ENCODE measurements around the gene DSTN. TPM values are rescaled to one million over a fixed set of nuclear protein-coding genes. Genes with fewer than 3 reads are reported as not detected.

DSTN gene
- total and polyA plus RNA-seq, 12 donors, result 261 to 802 (median 546) TPM

DNA sequence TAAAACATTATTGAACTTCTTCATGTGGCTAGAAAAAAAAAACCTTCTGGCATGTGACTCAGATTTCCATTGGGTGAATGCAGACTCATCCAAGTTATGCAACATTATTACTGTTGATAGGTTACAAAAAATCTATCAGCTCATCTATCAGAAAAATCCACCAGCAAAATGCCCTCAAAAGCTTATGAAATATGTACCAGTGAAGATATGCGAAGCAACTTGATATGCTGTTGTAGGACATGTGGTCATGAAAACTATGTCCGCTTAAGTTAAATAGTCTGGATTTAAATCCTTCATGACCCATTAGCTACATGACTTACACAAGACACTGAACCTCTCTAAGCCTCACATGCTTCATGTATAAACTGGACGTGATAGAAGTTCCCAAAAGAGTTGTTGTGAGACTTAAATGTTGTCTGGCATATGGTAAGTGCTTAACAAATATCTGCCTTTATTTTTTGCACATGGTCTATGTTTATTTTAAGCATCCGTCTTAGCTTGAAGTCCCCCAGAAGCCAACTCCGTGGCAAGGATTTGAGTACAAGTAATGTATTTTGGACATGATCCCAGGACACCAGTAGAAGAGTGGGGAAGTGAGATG is 26.2 kb upstream of the DSTN start:
- intact Hi-C loops (cut with DNase I), result loop anchor here in 1 of 10 donors (2.0 kb wide), 1 partner anchor 71 kb away; no protein-coding TSS in a partner anchor
- H3K4me1 ChIP-seq, result peaks cover 0 to 21% (median 7%) of the 10 kb centered on the region in 9 donors
- no peaks in the 10 kb centered on the region for H3K36me3 ChIP-seq
- ATAC-seq, result peak in 2 of 8 donors; percentile 26 to 28
- H3K9me3 ChIP-seq, result no peaks in the 10 kb centered on the region
- TF ChIP-seq, protein P1, sequence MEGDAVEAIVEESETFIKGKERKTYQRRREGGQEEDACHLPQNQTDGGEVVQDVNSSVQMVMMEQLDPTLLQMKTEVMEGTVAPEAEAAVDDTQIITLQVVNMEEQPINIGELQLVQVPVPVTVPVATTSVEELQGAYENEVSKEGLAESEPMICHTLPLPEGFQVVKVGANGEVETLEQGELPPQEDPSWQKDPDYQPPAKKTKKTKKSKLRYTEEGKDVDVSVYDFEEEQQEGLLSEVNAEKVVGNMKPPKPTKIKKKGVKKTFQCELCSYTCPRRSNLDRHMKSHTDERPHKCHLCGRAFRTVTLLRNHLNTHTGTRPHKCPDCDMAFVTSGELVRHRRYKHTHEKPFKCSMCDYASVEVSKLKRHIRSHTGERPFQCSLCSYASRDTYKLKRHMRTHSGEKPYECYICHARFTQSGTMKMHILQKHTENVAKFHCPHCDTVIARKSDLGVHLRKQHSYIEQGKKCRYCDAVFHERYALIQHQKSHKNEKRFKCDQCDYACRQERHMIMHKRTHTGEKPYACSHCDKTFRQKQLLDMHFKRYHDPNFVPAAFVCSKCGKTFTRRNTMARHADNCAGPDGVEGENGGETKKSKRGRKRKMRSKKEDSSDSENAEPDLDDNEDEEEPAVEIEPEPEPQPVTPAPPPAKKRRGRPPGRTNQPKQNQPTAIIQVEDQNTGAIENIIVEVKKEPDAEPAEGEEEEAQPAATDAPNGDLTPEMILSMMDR (IDR thresholded peaks at IDR 0.05), result no peak
- no peaks in the 10 kb centered on the region for H3K27me3 ChIP-seq
- DNase-seq, result no peak
- 60 to 61% methylated on average over 5 of the region's 5 CpGs for WGBS, 2 donors
- peak overlapping the region in 9 of 10 donors; percentile 8 to 72 (median 63) for H3K27ac ChIP-seq
- no peak overlapping the region for H3K4me3 ChIP-seq

DNA sequence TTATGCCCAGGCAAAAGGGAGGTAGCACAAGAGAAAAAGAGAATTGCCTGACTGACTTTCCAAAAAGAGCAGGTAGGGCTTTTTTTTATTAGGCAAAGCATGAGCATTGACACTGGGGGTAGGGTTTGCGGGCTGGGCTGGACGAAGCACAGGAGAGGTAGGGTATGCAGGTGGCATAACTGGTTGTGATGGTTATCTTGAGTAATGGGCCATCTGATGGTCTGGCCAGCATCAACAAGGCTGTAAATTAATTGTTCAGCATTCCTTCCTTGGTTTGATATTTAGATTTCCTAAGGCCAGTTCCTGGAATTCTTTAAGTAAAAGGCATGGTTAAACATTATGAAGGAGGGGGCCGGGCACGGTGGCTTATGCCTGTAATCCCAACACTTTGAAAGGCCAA is 24.7 kb upstream of the DSTN start:
- WGBS, 2 donors, result 90 to 94% methylated on average over 4 of the region's 4 CpGs
- Histone ChIP-seq H3K27ac (no peak overlapping the region), H3K4me1 (peaks cover 0 to 21% (median 7%) of the 10 kb centered on the region in 9 donors), H3K9me3 (no peaks in the 10 kb centered on the region), H3K36me3 (no peaks in the 10 kb centered on the region), H3K27me3 (no peaks in the 10 kb centered on the region), H3K4me3 (no peak overlapping the region)
- TF ChIP-seq, protein P1 (IDR thresholded peaks at IDR 0.05), result no peak
- DNase-seq, result no peak
- no peak for ATAC-seq
- intact Hi-C loops (cut with DNase I), result no loop called here

DNA sequence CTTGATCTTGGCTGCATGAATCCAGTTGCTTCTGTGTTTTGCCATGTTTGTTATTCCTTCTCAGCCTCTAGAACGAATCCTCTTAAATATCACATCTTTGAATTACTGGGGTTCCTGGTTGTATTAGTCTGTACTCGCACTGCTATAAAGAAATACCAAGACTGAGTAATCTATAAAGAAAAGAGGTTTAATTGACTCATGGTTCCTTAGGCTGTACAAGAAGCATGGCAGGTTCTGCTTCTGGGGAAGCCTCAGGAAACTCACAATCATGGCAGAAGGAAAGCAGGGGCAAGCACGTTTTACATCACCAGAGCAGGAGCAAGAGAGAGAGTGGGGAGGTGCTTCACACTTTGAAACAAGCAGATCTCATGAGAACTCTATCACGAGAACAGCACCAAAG is 20.7 kb upstream of the DSTN start:
- H3K36me3 ChIP-seq, result no peaks in the 10 kb centered on the region
- no peak overlapping the region for H3K4me3 ChIP-seq
- ATAC-seq, result no peak
- no peaks in the 10 kb centered on the region for H3K27me3 ChIP-seq
- 88 to 89% methylated on average over 4 of the region's 4 CpGs for WGBS, 2 donors
- no peak for DNase-seq
- no peaks in the 10 kb centered on the region for H3K9me3 ChIP-seq
- TF ChIP-seq, protein P1 (IDR thresholded peaks at IDR 0.05), result no peak
- H3K27ac ChIP-seq, result no peak overlapping the region
- intact Hi-C loops (cut with DNase I), result no loop called here
- peaks cover 0 to 9% (median 2%) of the 10 kb centered on the region in 9 donors for H3K4me1 ChIP-seq

DNA sequence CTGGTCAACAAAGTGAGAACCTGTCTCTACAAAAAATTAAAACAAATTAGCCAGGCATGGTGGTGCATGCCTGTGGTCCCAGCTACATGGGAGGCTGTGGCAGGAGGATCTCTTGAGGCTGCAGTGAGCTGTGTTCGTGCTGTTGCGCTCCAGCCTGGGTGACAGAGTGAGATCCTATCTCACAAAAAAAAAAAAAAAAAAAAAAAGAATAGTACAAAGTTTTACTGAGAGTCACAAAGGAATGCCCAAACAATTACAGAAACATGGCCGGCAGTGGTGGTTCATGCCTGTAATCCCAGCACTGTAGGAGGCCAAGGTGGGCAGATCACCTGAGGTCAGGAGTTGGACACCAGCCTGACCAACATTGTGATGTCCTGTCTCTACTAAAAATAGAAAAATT is 14.8 kb upstream of the DSTN start:
- Histone ChIP-seq H3K27ac (no peak overlapping the region), H3K27me3 (no peaks in the 10 kb centered on the region), H3K9me3 (no peaks in the 10 kb centered on the region), H3K36me3 (no peaks in the 10 kb centered on the region), H3K4me1 (peaks cover 0 to 42% (median 28%) of the 10 kb centered on the region in 9 donors), H3K4me3 (no peak overlapping the region)
- TF ChIP-seq, protein P1 (IDR thresholded peaks at IDR 0.05), result no peak
- intact Hi-C loops (cut with DNase I), result no loop called here
- 98% methylated on average over 3 of the region's 3 CpGs for WGBS, 2 donors
- no peak for DNase-seq
- no peak for ATAC-seq
